ENCODE data around the gene CCHCR1.
A peak's percentile ranks its signal among the peaks of the same experiment; 100 is the strongest.

CCHCR1 gene

GRCh38 chr6:31125586-31126363, 31.8 kb downstream of the CCHCR1 start:
- Histone ChIP-seq H3K27ac (ENCODE audit: low read depth, low read length, severe bottlenecking) (no peak overlapping the region), H3K4me1 (ENCODE audit: control insufficient read depth, insufficient read depth, low read length, poor library complexity, severe bottlenecking) (peaks cover 4% of the 10 kb centered on the region), H3K4me3 (ENCODE audit: extremely low read depth, insufficient read depth, low read length, poor library complexity, severe bottlenecking) (no peak overlapping the region), H3K9me3 (ENCODE audit: control insufficient read depth, low read length) (no peaks in the 10 kb centered on the region), H3K36me3 (ENCODE audit: control insufficient read depth, insufficient read depth, low read length) (no peaks in the 10 kb centered on the region)
- 94% methylated on average over 12 of the region's 12 CpGs for WGBS, 2 experiments (ENCODE audit: insufficient coverage in 2 of 2)

GRCh38 chr6:31125162-31125561, 32.4 kb downstream of the CCHCR1 start:
- Histone ChIP-seq H3K4me1 (ENCODE audit: control insufficient read depth, insufficient read depth, low read length, poor library complexity, severe bottlenecking) (peaks cover 4% of the 10 kb centered on the region), H3K9me3 (ENCODE audit: control insufficient read depth, low read length) (no peaks in the 10 kb centered on the region), H3K27ac (ENCODE audit: low read depth, low read length, severe bottlenecking) (no peak overlapping the region), H3K4me3 (ENCODE audit: extremely low read depth, insufficient read depth, low read length, poor library complexity, severe bottlenecking) (no peak overlapping the region), H3K36me3 (ENCODE audit: control insufficient read depth, insufficient read depth, low read length) (no peaks in the 10 kb centered on the region)
- WGBS, 2 experiments (ENCODE audit: insufficient coverage in 2 of 2), result 69 to 70% methylated on average over 4 to 7 of the region's 8 CpGs

DNA sequence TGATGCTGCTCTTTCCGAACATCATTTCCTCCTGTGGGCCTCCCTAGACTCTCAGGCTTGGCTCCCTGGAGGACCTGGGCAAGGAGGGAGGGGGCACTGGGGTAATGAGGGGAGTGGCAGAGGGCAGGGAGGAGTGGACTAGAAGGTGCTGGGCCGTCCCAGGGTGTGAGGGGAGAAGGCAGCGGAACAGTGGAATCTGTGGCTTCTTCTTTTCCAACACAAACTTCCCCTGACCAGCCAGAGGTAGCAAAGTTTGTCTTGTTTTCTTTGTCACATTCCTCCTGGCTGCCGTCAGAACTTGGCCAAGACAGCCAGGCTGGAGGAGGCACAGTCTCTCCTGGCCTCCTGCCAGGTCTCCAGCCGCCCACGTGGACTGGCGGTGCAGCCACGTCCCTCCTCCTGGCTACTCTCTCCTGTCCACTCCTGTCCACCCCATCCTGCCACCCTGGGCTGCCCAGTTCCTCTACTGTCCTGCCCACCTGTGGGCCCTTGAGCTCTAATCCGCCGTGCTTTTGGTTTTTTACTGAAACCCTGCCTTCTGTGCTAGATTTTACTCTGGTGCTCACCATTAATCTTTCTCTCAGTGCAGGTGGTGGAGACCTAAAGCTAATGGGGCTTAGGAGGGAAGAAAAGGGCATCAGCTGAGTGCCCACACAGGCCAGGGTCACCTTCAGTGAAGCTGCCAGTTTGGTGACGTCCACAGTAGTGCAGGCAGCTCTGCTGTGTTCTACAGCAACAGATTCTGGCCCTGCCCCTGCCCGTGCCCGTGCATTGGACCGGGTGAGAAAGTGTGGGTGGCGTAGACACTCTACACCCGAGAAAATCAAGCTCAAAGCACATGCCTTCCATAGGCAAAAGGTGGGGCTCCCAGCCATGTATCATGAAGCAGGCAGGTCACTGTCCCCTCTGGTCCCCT, 34.6 kb downstream of the CCHCR1 start:
- no peaks in the 10 kb centered on the region for H3K9me3 ChIP-seq (ENCODE audit: control insufficient read depth, low read length)
- H3K4me3 ChIP-seq (ENCODE audit: extremely low read depth, insufficient read depth, low read length, poor library complexity, severe bottlenecking), result no peak overlapping the region
- no peak overlapping the region for H3K27ac ChIP-seq (ENCODE audit: low read depth, low read length, severe bottlenecking)
- peaks cover 4% of the 10 kb centered on the region for H3K4me1 ChIP-seq (ENCODE audit: control insufficient read depth, insufficient read depth, low read length, poor library complexity, severe bottlenecking)
- WGBS, 2 experiments (ENCODE audit: insufficient coverage in 2 of 2), result 87 to 92% methylated on average over 13 to 14 of the region's 16 CpGs
- H3K36me3 ChIP-seq (ENCODE audit: control insufficient read depth, insufficient read depth, low read length), result no peaks in the 10 kb centered on the region

DNA sequence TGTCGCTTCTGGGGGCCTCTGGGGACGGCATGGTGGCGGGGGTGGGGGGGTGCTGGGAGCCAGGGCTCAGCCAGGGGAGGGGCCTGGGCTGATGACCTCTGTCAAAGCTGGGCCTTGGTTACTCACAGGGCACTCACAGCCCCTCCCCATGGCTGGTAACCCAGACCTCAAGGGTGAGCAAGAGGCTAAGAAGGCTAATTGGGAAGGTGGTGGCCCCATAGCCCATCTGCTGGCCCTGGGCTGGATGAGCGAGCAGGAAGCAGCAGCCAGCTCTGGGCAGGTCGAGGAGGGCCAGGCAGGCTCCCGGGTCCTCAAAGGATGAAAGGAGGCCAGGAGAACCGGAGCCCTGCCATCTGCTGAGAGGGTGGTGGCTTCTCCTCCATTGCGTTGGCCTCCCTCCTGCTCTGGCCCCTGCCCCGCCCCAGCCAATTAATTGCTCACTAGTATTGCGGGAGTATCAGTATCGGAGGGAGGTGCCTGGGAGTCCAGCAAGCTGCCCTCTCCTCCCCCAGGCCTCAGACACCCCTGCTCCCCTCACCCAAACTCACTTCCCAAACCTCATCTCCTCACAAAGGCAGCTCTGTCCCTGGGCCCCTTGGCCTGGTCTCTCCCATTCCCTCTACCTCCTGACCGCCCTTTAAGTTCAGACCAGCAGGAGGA, 36.3 kb downstream of the CCHCR1 start:
- WGBS, 2 experiments (ENCODE audit: insufficient coverage in 2 of 2), result 87 to 93% methylated on average over 6 to 8 of the region's 12 CpGs
- Histone ChIP-seq H3K27ac (ENCODE audit: low read depth, low read length, severe bottlenecking) (no peak overlapping the region), H3K9me3 (ENCODE audit: control insufficient read depth, low read length) (no peaks in the 10 kb centered on the region), H3K36me3 (ENCODE audit: control insufficient read depth, insufficient read depth, low read length) (no peaks in the 10 kb centered on the region), H3K4me1 (ENCODE audit: control insufficient read depth, insufficient read depth, low read length, poor library complexity, severe bottlenecking) (no peaks in the 10 kb centered on the region), H3K4me3 (ENCODE audit: extremely low read depth, insufficient read depth, low read length, poor library complexity, severe bottlenecking) (no peak overlapping the region)

GRCh38 chr6:31120151-31120915, 37.3 kb downstream of the CCHCR1 start, which contains the start of gene CDSN:
Gene CDSN (minus strand): TSS chr6:31120446. CDS start chr6:31120419, 27 bp downstream.
- Histone ChIP-seq H3K4me1 (ENCODE audit: control insufficient read depth, insufficient read depth, low read length, poor library complexity, severe bottlenecking) (peaks cover 4% of the 10 kb centered on the region), H3K9me3 (ENCODE audit: control insufficient read depth, low read length) (no peaks in the 10 kb centered on the region), H3K36me3 (ENCODE audit: control insufficient read depth, insufficient read depth, low read length) (no peaks in the 10 kb centered on the region), H3K4me3 (ENCODE audit: extremely low read depth, insufficient read depth, low read length, poor library complexity, severe bottlenecking) (no peak within 1 kb of the TSS), H3K27ac (ENCODE audit: low read depth, low read length, severe bottlenecking) (no peak within 1 kb of the TSS)
- 91% methylated on average over 20 to 22 of the region's 26 CpGs for WGBS, 2 experiments (ENCODE audit: insufficient coverage in 2 of 2)

- no peaks in the 10 kb centered on the region for H3K36me3 ChIP-seq (ENCODE audit: control insufficient read depth, insufficient read depth, low read length)
- no peaks in the 10 kb centered on the region for H3K9me3 ChIP-seq (ENCODE audit: control insufficient read depth, low read length)
- WGBS, 2 experiments (ENCODE audit: insufficient coverage in 2 of 2), result 88 to 89% methylated on average over 6 to 7 of the region's 7 CpGs
- no peak overlapping the region for H3K4me3 ChIP-seq (ENCODE audit: extremely low read depth, insufficient read depth, low read length, poor library complexity, severe bottlenecking)
- H3K27ac ChIP-seq (ENCODE audit: low read depth, low read length, severe bottlenecking), result no peak overlapping the region
- peaks cover 24% of the 10 kb centered on the region for H3K4me1 ChIP-seq (ENCODE audit: control insufficient read depth, insufficient read depth, low read length, poor library complexity, severe bottlenecking)
Observed at GRCh38 chr6:31118178-31118577, 39.4 kb downstream of the CCHCR1 start.

- no peak overlapping the region for H3K4me3 ChIP-seq (ENCODE audit: extremely low read depth, insufficient read depth, low read length, poor library complexity, severe bottlenecking)
- H3K4me1 ChIP-seq (ENCODE audit: control insufficient read depth, insufficient read depth, low read length, poor library complexity, severe bottlenecking), result peaks cover 31% of the 10 kb centered on the region
- H3K36me3 ChIP-seq (ENCODE audit: control insufficient read depth, insufficient read depth, low read length), result no peaks in the 10 kb centered on the region
- no peaks in the 10 kb centered on the region for H3K9me3 ChIP-seq (ENCODE audit: control insufficient read depth, low read length)
- 85 to 94% methylated on average over 14 to 17 of the region's 19 CpGs for WGBS, 2 experiments (ENCODE audit: insufficient coverage in 2 of 2)
- H3K27ac ChIP-seq (ENCODE audit: low read depth, low read length, severe bottlenecking), result no peak overlapping the region
Observed at GRCh38 chr6:31116661-31117385, 40.8 kb downstream of the CCHCR1 start.

DNA sequence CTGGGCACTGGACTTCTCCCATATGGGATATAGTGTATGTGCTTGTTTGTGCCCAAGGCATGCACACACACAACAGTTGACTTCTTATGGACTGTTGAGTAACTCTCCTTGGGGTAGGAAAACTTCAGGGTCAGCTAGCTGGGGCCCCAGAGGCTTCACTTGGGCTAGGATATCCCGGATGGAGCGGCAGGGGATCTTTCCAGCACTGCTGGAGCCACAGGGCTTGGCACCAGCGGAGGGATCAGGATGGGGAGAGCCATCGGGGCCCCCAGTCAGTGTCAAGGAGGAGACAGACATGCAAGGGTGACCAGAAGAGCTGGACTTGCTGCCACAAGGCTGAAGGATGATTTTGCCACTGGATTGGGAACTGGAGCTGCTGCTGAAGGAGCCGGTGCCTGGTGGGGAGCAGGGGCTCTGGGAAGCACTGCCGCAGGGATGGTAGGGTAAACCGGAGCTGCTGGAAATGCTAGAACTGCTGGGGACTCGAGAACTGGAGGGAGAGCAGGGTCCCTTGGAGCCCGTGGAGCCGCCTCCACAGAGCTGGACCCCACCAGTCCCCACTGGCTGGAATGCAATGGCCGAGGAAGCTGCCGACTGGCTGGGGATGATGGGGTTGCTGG, 41.6 kb downstream of the CCHCR1 start:
- H3K27ac ChIP-seq (ENCODE audit: low read depth, low read length, severe bottlenecking), result no peak overlapping the region
- 94 to 97% methylated on average over 12 of the region's 12 CpGs for WGBS, 2 experiments (ENCODE audit: insufficient coverage in 2 of 2)
- H3K4me3 ChIP-seq (ENCODE audit: extremely low read depth, insufficient read depth, low read length, poor library complexity, severe bottlenecking), result no peak overlapping the region
- H3K4me1 ChIP-seq (ENCODE audit: control insufficient read depth, insufficient read depth, low read length, poor library complexity, severe bottlenecking), result peaks cover 31% of the 10 kb centered on the region
- H3K36me3 ChIP-seq (ENCODE audit: control insufficient read depth, insufficient read depth, low read length), result no peaks in the 10 kb centered on the region
- H3K9me3 ChIP-seq (ENCODE audit: control insufficient read depth, low read length), result no peaks in the 10 kb centered on the region

DNA sequence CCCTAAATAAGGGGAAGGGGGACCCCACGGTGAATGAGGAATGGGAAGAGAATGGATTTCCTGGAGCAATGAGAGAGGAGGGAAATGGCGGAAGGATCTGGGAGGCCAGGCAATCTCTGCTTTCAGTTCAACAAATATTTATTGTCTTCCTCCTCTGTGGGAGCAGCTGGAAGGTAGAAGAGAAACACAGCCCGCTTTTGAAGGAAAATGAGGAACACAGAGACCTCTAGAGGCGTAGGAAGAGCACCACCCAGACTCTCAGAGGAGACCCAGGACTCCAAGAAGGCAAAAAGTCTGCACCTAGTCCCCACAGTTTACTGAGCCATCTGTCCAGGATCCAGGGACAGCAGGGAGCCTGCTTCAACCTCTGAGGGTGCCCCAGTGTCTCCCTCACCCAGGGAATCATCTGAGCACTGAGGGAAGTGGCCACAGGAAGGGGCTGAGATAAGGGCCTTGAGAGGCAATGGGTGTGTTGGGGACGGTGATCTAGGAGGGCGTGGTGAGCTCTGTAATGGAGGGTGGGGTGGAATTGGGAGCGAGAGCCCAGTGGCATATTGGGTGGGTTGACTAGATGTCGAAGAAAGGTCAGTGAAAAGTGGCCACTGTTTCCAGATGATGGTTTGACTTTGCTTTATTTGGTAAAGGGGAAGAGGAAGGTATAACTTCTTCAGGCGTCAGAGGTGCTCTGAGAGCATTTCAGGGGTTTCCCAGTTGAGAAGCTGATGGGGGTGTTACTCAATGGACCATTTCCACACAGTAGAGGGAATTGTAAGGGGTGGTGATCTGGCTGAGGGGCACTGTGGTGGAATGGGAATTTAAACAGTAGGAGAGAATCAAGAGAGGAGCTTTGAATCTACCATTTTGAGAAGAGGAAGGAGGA, 42.4 kb downstream of the CCHCR1 start:
- peak overlapping the region; percentile 12 for H3K4me3 ChIP-seq (ENCODE audit: extremely low read depth, insufficient read depth, low read length, poor library complexity, severe bottlenecking)
- H3K36me3 ChIP-seq (ENCODE audit: control insufficient read depth, insufficient read depth, low read length), result no peaks in the 10 kb centered on the region
- H3K27ac ChIP-seq (ENCODE audit: low read depth, low read length, severe bottlenecking), result peak overlapping the region; percentile 71
- WGBS, 2 experiments (ENCODE audit: insufficient coverage in 2 of 2), result 88 to 93% methylated on average over 6 to 7 of the region's 9 CpGs
- H3K4me1 ChIP-seq (ENCODE audit: control insufficient read depth, insufficient read depth, low read length, poor library complexity, severe bottlenecking), result peaks cover 31% of the 10 kb centered on the region
- no peaks in the 10 kb centered on the region for H3K9me3 ChIP-seq (ENCODE audit: control insufficient read depth, low read length)

Measured in mesodermal cell (in vitro differentiated cells).